Lung (tissue), 12 donors: ENCODE data around the gene SLC26A6. TPM values are rescaled to one million over a fixed set of nuclear protein-coding genes. Genes with fewer than 3 reads are reported as not detected.

Experiments used
- ATAC-seq: fragments of 200-7000 bp; cut with Tn5 transposase; one replicate; pipeline ENCODE4 v1.9.1; 2020; ENCODE audit warnings: moderate number of reproducible peaks; ENCODE audit not compliant: insufficient read depth, low FRiP score
- DNase-seq, 3 donors: peaks; one replicate each; pipeline ENCODE4 v3.0.0-alpha.2; 2013 to 2017
- H3K27ac ChIP-seq, 2 donors: one replicate each; pipeline ENCODE4 v1.5.1; 2013; ENCODE audit warnings: mild to moderate bottlenecking in 2 of 2, moderate library complexity in 2 of 2, control low read depth in 1 of 2, inconsistent platforms in 1 of 2, low read depth in 1 of 2, low read length in 1 of 2
- H3K27me3 ChIP-seq, 3 donors: one replicate each; pipeline ENCODE4 v1.5.1; 2013; ENCODE audit warnings: low read length in 2 of 3; ENCODE audit not compliant: control insufficient read depth in 3 of 3, insufficient read depth in 3 of 3
- H3K36me3 ChIP-seq, 4 donors: one replicate each; pipeline ENCODE4 v1.5.1; 2013; ENCODE audit warnings: low read length in 4 of 4, mild to moderate bottlenecking in 1 of 4, moderate library complexity in 1 of 4; ENCODE audit not compliant: control insufficient read depth in 4 of 4, insufficient read depth in 4 of 4
- H3K4me1 ChIP-seq, 5 donors: one replicate each; pipeline ENCODE4 v1.5.1; 2013; ENCODE audit warnings: low read length in 5 of 5, mild to moderate bottlenecking in 2 of 5, moderate library complexity in 1 of 5; ENCODE audit not compliant: control insufficient read depth in 5 of 5, insufficient read depth in 5 of 5
- H3K4me3 ChIP-seq: one replicate; pipeline ENCODE4 v1.5.1; 2013; ENCODE audit warnings: mild to moderate bottlenecking, control low read depth, moderate library complexity
- H3K9ac ChIP-seq, 2 donors: one replicate each; pipeline ENCODE4 v1.5.1; 2013; ENCODE audit warnings: low read length in 2 of 2, control low read depth in 1 of 2; ENCODE audit not compliant: insufficient read depth in 1 of 2
- H3K9me3 ChIP-seq, 4 donors: one replicate each; pipeline ENCODE4 v1.5.1; 2013; ENCODE audit warnings: low read length in 3 of 4, mild to moderate bottlenecking in 1 of 4, moderate library complexity in 1 of 4; ENCODE audit not compliant: control insufficient read depth in 4 of 4, insufficient read depth in 3 of 4
- WGBS, 2 donors: extraction: QIAGEN DNeasy Blood & Tissue Kit; methylation state at CpG; one replicate each; pipeline ENCODE4 v1.1.7; 2013; 5-methylcytosine and 5-hydroxymethylcytosine counted together
- polyA plus RNA-seq, 2 donors: library from polyadenylated mRNA; stranded (reverse); fragments of 200-250 nt; gene quantifications; one replicate each; pipeline ENCODE4 v1.2.1, GENCODE V29; 2013
- total RNA-seq, 2 donors: library from RNA; depleted of rRNA in 1 of 2; stranded (reverse); fragments of >200 nt in 1 of 2; gene quantifications; one replicate each; pipeline ENCODE4 v1.2.1, GENCODE V29; 2014 to 2021
- TF ChIP-seq, protein P1 (sequence below): IDR thresholded peaks from 2 replicates; pipeline ENCODE4 v1.5.1; 2012; ENCODE audit warnings: mild to moderate bottlenecking; ENCODE audit errors: control extremely low read depth, extremely low read depth
- donor health status: control.
- donor health status: control.
- donor health status: Bipolar disorder and iron deficiency.
- donor health status: healthy.
- donor health status: DM: yes; HTN: yes; CAD: no.

The SLC26A6 gene
- total and polyA plus RNA-seq, 4 donors, result 14.6 to 24.5 (median 19.6) TPM

DNA sequence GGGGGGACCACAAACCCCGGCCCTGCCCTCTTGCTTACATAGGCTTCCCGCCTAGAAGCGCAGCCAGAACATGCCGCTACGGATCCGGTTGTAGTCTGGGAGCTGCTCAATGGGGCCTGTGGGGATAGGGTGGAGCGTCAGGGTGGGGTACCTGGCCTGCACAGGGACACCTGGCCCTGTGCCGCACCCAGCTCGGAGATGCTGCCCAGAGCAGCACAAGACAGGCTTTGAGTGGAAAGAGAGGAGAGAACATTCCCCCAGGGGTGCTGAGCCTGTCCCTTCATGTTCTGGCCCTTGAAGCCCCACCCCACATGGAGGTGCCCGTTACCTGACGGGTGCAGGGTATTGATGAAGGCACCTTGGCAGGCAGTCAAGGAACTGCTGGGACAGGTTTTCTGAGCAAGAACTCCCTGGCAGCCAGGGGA lies 36.2 kb downstream of the SLC26A6 start:
- WGBS, 2 donors, result 81 to 91% methylated on average over 11 of the region's 11 CpGs
- ATAC-seq (no peak), DNase-seq (no peak)
- H3K4me3 ChIP-seq, result no peak overlapping the region
- H3K27me3 ChIP-seq, result peaks cover 0 to 12% (median 0%) of the 10 kb centered on the region in 3 donors
- H3K36me3 ChIP-seq, result peaks cover 20 to 63% (median 40%) of the 10 kb centered on the region in 4 donors
- H3K4me1 ChIP-seq, result peaks cover 2 to 35% (median 11%) of the 10 kb centered on the region in 5 donors
- no peaks in the 10 kb centered on the region for H3K9me3 ChIP-seq
- H3K9ac ChIP-seq, result no peak overlapping the region
- H3K27ac ChIP-seq, result peak overlapping the region; percentile 33 to 85
- TF ChIP-seq, protein P1, sequence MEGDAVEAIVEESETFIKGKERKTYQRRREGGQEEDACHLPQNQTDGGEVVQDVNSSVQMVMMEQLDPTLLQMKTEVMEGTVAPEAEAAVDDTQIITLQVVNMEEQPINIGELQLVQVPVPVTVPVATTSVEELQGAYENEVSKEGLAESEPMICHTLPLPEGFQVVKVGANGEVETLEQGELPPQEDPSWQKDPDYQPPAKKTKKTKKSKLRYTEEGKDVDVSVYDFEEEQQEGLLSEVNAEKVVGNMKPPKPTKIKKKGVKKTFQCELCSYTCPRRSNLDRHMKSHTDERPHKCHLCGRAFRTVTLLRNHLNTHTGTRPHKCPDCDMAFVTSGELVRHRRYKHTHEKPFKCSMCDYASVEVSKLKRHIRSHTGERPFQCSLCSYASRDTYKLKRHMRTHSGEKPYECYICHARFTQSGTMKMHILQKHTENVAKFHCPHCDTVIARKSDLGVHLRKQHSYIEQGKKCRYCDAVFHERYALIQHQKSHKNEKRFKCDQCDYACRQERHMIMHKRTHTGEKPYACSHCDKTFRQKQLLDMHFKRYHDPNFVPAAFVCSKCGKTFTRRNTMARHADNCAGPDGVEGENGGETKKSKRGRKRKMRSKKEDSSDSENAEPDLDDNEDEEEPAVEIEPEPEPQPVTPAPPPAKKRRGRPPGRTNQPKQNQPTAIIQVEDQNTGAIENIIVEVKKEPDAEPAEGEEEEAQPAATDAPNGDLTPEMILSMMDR, result no peak

DNA sequence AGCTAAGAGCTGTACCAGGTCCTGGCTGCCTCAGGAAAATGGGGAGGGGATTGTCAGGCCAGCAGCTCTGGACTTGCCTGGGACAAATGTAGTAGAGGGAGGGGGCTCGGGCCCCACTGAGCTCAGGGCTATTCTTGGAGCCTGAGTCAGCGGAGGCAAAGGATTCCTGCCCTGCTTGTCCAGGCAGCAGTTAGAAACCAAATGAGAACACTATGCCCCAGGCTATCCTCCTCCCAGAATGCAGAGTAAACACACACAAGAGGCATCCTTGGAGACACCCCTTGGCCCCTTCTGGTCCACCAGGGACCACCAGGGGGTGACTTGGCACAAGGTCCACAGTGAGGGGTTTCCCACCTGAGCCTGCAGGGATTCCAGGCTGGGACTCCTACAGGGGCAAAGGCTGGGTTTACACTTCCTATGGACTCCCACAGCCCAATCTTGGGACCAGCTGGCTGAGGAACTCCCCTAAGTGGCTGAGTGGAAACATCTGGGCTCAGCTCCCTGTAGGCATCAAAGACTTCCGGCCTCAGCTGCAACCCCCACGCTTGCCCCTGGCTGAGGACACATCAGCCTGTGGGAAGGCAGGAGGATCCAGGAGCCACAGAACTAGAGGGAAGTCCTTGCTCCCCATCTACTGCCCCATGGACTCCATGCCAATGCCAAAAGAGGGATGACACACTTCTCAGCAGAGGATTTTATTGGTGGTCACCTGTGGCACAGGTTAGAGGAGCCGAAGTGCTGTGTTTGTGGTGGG lies 36.8 kb downstream of the SLC26A6 start:
- DNase-seq, result peak; percentile 88 to 90 (median 90)
- peaks cover 2 to 36% (median 11%) of the 10 kb centered on the region in 5 donors for H3K4me1 ChIP-seq
- H3K27me3 ChIP-seq, result peaks cover 0 to 14% (median 0%) of the 10 kb centered on the region in 3 donors
- H3K9me3 ChIP-seq, result no peaks in the 10 kb centered on the region
- H3K4me3 ChIP-seq, result no peak overlapping the region
- TF ChIP-seq, protein P1, result no peak
- H3K36me3 ChIP-seq, result peaks cover 15 to 57% (median 36%) of the 10 kb centered on the region in 4 donors
- peak overlapping the region; percentile 33 to 85 for H3K27ac ChIP-seq
- no peak for ATAC-seq
- H3K9ac ChIP-seq, result no peak overlapping the region
- WGBS, 2 donors, result 59 to 71% methylated on average over 5 of the region's 5 CpGs

DNA sequence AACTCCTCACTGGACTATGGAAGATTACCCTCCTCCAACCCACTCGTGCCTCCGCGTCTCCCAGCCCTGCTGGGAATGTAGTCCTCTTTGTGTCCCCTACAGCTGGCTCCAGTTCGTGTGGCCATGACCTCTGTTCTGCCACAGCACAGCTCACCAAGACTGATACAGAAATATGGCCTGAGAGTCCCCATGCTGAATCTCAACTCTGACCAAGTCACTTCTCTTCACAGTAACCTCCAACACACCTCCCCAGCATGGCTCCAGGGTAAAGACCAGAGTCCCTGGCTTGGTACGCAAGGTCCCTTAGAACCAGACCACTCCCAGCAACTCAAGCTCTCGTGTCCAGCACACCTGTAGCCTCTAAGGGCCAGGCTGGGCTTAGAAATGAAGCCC lies 37.9 kb downstream of the SLC26A6 start:
- Histone ChIP-seq H3K27me3 (peaks cover 0 to 17% (median 0%) of the 10 kb centered on the region in 3 donors), H3K9ac (no peak overlapping the region), H3K36me3 (peaks cover 7 to 46% (median 26%) of the 10 kb centered on the region in 4 donors), H3K4me1 (peaks cover 2 to 36% (median 11%) of the 10 kb centered on the region in 5 donors), H3K27ac (peak overlapping the region in 1 of 2 donors; percentile 85), H3K9me3 (no peaks in the 10 kb centered on the region), H3K4me3 (no peak overlapping the region)
- TF ChIP-seq, protein P1, result no peak
- whole genome bisulfite sequencing, 2 donors, result 86 to 89% methylated on average over 6 of the region's 6 CpGs
- ATAC-seq, result no peak
- DNase-seq, result no peak
